ENCODE data around the gene NFAM1. TPM values are rescaled to one million over a fixed set of nuclear protein-coding genes. Genes with fewer than 3 reads are reported as not detected.

The NFAM1 gene
- total and polyA plus RNA-seq, 9 donors = 0.36 to 3.5 (median 0.91) TPM

GRCh38 chr22:42343531-42344081, 88.6 kb downstream of the NFAM1 start:
- Histone ChIP-seq H3K4me1 (ENCODE audit: insufficient read depth) (peaks cover 2% of the 10 kb centered on the region), H3K9me3 (no peaks in the 10 kb centered on the region), H3K36me3 (no peaks in the 10 kb centered on the region), H3K27me3 (no peaks in the 10 kb centered on the region), H3K27ac (peak overlapping the region; percentile 20 to 62), H3K4me3 (peak overlapping the region; percentile 44)
- TF ChIP-seq POLR2A (IDR thresholded peaks at IDR 0.05) = no peak
- no peak for TF ChIP-seq EP300 (IDR thresholded peaks at IDR 0.05)
- TF ChIP-seq CTCF (IDR thresholded peaks at IDR 0.05) = no peak
- WGBS, 3 donors = 0 to 3% (median 1%) methylated on average over 22 to 85 of the region's 97 CpGs
- peak in 4 of 5 donors; percentile 38 to 66 (median 60) for DNase-seq
- intact Hi-C loops (cut with DNase I) = no loop called here

- TF ChIP-seq POLR2A (IDR thresholded peaks at IDR 0.05) (no peak), CTCF (IDR thresholded peaks at IDR 0.05) (no peak), EP300 (IDR thresholded peaks at IDR 0.05) (no peak)
- no peaks in the 10 kb centered on the region for H3K36me3 ChIP-seq
- 14 to 19% (median 15%) methylated on average over 19 to 22 of the region's 22 CpGs for whole genome bisulfite sequencing, 3 donors
- no peaks in the 10 kb centered on the region for H3K9me3 ChIP-seq
- peak in 3 of 5 donors; percentile 47 to 56 (median 51) for DNase-seq
- H3K4me3 ChIP-seq = peak overlapping the region; percentile 44
- no peaks in the 10 kb centered on the region for H3K27me3 ChIP-seq
- no peak overlapping the region for H3K27ac ChIP-seq
- peaks cover 2% of the 10 kb centered on the region for H3K4me1 ChIP-seq (ENCODE audit: insufficient read depth)
- intact Hi-C loops (cut with DNase I) = no loop called here
Observed at GRCh38 chr22:42343121-42343454, 89.1 kb downstream of the NFAM1 start.

GRCh38 chr22:42342426-42343120, 89.6 kb downstream of the NFAM1 start:
- WGBS, 3 donors = 77 to 87% (median 78%) methylated on average over 11 of the region's 11 CpGs
- Histone ChIP-seq H3K9me3 (no peaks in the 10 kb centered on the region), H3K27me3 (no peaks in the 10 kb centered on the region), H3K4me3 (peak overlapping the region; percentile 44), H3K36me3 (no peaks in the 10 kb centered on the region), H3K4me1 (ENCODE audit: insufficient read depth) (peaks cover 2% of the 10 kb centered on the region), H3K27ac (no peak overlapping the region)
- TF ChIP-seq POLR2A (IDR thresholded peaks at IDR 0.05) = no peak
- no peak for TF ChIP-seq EP300 (IDR thresholded peaks at IDR 0.05)
- TF ChIP-seq CTCF (IDR thresholded peaks at IDR 0.05) = no peak
- peak in 1 of 5 donors; percentile 35 for DNase-seq
- intact Hi-C loops (cut with DNase I) = no loop called here

- TF ChIP-seq EP300 (IDR thresholded peaks at IDR 0.05) = no peak
- TF ChIP-seq CTCF (IDR thresholded peaks at IDR 0.05) = no peak
- no peak for TF ChIP-seq POLR2A (IDR thresholded peaks at IDR 0.05)
- no peaks in the 10 kb centered on the region for H3K36me3 ChIP-seq
- no peak for DNase-seq
- H3K27me3 ChIP-seq = no peaks in the 10 kb centered on the region
- no peak overlapping the region for H3K27ac ChIP-seq
- no peak overlapping the region for H3K4me3 ChIP-seq
- no peaks in the 10 kb centered on the region for H3K9me3 ChIP-seq
- intact Hi-C loops (cut with DNase I) = no loop called here
- peaks cover 2% of the 10 kb centered on the region for H3K4me1 ChIP-seq (ENCODE audit: insufficient read depth)
- 97 to 98% (median 98%) methylated on average over 4 of the region's 4 CpGs for WGBS, 3 donors
Observed at GRCh38 chr22:42341779-42342178, 90.4 kb downstream of the NFAM1 start.
